GM21367 (cell line): ENCODE data around the gene C4A.
"Not testable (repeated sequence)": the region's sequence is repeated elsewhere in the genome, so short reads cannot be mapped to it uniquely, and the experiment has no call there.

Experiments
- ATAC-seq: cut with Tn5 transposase; IDR thresholded peaks from one replicate; pipeline ENCODE4 v1.9.1; 2021; ENCODE audit not compliant: unreplicated experiment

C4A gene

GRCh38 chr6:31981744-31982143, at the start of gene C4A:
TSS of gene C4A (plus strand) at chr6:31982057. CDS start at chr6:31982108, 51 bp downstream.
- not testable (repeated sequence) for ATAC-seq

DNA sequence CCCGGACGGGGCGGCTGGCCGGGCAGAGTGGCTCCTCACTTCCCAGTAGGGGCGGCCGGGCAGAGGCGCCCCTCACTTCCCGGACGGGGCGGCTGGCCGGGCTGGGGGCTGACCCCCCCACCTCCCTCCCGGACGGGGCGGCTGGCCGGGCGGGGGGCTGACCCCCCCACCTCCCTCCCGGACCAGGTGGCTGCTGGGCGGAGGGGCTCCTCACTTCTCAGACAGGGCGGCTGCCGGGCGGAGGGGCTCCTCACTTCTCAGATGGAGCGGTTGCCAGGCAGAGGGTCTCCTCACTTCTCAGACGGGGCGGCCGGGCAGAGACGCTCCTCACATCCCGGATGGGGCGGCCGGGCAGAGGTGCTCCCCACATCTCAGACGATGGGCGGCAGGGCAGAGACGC, 49.7 kb upstream of the C4A start:
- not testable (repeated sequence) for ATAC-seq

GRCh38 chr6:31933537-31933936, 48.3 kb upstream of the C4A start:
- ATAC-seq, result no peak

- no peak for ATAC-seq
These were observed 46.8 kb upstream of the C4A start for GRCh38 chr6:31935021-31935420.

- ATAC-seq, result no peak
These were observed 46.0 kb upstream of the C4A start for GRCh38 chr6:31935823-31936222.

DNA sequence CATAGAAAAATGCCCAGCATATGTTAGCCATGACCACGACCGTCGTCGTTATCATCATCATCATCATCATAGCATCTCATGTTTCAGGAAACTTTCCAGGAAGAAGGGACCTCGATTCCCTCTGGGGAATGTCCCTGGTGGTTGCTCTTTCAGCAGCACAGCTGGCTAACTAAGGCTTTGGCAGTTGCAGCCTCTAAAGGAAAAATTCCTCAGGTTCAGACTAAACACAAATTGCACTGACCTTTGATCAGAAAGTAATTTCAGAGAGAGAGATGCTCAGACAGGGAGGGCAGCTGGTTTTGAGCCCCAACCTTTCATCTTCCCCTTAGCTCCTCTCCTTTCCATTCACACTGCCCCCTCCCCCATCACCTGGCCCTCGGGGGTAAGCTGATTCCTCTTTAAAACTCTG, 41.6 kb upstream of the C4A start:
- ATAC-seq, result no peak

GRCh38 chr6:31943742-31944141, 38.1 kb upstream of the C4A start:
- ATAC-seq, result no peak

GRCh38 chr6:31945154-31945506, 36.7 kb upstream of the C4A start:
- no peak for ATAC-seq

DNA sequence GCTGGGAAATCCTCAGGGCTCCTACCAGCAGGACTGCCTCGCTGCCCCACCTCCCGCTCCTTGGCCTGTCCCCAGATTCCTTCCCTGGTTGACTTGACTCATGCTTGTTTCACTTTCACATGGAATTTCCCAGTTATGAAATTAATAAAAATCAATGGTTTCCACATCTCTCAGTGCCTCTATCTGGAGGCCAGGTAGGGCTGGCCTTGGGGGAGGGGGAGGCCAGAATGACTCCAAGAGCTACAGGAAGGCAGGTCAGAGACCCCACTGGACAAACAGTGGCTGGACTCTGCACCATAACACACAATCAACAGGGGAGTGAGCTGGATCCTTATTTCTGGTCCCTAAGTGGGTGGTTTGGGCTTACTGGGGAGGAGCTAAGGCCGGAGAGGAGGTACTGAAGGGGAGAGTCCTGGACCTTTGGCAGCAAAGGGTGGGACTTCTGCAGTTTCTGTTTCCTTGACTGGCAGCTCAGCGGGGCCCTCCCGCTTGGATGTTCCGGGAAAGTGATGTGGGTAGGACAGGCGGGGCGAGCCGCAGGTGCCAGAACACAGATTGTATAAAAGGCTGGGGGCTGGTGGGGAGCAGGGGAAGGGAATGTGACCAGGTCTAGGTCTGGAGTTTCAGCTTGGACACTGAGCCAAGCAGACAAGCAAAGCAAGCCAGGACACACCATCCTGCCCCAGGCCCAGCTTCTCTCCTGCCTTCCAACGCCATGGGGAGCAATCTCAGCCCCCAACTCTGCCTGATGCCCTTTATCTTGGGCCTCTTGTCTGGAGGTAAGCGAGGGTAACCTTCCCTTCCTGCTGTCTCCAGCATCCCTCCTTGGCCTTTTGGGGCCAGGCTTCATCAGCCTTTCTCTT, 36.1 kb upstream of the C4A start, which contains the start of gene CFB:
Gene CFB, plus strand, starts transcription at position 589 of the 863 bp plus-strand sequence. Its CDS starts 127 bp downstream, at position 716.
- ATAC-seq, result no peak

DNA sequence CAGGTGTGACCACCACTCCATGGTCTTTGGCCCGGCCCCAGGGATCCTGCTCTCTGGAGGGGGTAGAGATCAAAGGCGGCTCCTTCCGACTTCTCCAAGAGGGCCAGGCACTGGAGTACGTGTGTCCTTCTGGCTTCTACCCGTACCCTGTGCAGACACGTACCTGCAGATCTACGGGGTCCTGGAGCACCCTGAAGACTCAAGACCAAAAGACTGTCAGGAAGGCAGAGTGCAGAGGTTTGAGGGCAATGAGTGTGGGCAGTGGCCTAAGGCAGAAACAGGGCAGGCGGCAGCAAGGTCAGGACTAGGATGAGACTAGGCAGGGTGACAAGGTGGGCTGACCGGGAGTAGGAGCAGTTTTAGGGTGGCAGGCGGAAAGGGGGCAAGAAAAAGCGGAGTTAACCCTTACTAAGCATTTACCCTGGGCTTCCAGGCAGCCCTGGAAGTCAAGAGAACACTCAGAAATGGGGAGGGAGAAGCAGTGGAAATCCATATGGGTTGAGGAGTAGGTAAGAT, 35.4 kb upstream of the C4A start:
- ATAC-seq, result no peak

DNA sequence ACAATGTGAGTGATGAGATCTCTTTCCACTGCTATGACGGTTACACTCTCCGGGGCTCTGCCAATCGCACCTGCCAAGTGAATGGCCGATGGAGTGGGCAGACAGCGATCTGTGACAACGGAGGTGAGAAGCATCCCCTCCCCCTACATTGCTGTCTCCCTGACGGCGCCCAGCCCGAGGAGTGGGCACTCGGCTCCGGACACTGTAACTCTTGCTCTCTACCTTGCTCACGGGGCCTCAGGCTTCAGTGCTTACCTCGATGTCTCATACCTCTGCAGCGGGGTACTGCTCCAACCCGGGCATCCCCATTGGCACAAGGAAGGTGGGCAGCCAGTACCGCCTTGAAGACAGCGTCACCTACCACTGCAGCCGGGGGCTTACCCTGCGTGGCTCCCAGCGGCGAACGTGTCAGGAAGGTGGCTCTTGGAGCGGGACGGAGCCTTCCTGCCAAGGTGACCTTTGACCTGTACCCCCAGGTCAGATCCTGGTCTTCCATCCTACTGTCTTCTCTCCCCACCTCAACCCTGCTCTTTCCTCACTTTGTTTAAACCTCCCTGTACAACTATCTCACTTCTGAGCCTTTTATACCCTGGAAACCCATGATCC, 34.7 kb upstream of the C4A start:
- no peak for ATAC-seq

GRCh38 chr6:31947864-31948263, 34.0 kb upstream of the C4A start:
- ATAC-seq, result no peak

- no peak for ATAC-seq
These were observed 33.6 kb upstream of the C4A start for GRCh38 chr6:31948306-31948705.

DNA sequence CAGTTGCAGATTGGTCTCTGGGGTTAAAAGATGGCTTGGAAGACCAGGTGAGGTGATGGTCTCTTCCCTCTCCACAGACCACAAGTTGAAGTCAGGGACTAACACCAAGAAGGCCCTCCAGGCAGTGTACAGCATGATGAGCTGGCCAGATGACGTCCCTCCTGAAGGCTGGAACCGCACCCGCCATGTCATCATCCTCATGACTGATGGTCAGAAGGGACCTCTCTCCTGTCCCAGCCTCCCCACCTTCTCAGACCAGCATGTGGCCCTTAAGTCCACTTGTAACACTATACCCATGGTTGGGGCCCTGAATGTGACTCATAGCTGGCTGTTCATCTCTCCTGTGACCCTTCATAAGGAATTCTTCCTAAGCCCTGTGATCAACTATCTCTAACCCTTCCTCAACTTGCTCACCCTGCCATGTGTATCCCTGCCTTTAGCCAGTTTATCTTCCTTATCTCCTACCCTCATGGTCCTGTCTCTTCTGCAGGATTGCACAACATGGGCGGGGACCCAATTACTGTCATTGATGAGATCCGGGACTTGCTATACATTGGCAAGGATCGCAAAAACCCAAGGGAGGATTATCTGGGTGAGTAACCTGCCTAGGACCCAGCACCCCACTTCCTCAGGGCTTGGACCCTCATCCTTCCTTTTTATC, 33.0 kb upstream of the C4A start:
- ATAC-seq, result no peak

GRCh38 chr6:31949926-31950548, 31.8 kb upstream of the C4A start:
- no peak for ATAC-seq

GRCh38 chr6:31952140-31952805, 29.6 kb upstream of the C4A start:
- no peak for ATAC-seq

DNA sequence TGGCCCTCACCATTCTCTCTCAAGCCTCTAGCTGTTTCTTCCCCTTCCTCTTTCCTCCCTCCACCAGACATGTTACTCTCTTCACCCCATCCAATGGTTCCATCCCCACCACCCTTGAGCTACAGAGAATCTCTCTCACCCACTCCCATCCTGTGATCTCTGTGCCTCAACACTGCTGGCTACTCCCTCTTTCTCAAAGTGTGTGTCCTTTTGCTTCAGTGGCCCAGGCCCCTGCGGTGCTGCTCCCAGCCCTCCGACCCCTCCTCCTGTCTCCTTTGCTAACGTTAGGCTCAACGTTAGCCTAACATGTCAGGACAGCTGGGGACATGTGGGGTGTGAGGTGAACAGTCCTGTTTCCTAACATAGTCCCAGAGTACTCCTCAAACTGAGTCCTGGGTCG, 29.0 kb upstream of the C4A start:
- ATAC-seq, result no peak

- no peak for ATAC-seq
These were observed 27.3 kb upstream of the C4A start for GRCh38 chr6:31954511-31954910.

GRCh38 chr6:31956796-31957195, 25.1 kb upstream of the C4A start:
- no peak for ATAC-seq

DNA sequence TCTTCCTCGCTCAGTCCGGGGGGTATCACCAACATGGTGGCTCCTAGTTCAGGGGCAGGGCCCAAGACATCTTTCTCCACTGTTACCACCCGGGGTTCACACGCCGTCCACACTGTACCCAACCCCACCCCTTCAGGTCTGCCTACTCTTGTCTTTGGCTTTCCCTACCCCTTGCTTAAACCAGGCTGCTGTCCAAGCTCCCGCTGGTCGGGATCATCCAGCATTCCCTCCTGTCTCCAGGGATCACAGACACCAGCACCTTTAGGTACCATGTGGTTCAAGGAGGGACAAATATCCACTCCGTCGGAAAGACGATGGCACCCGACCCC, 23.5 kb upstream of the C4A start:
- ATAC-seq, result no peak
